GM21381 (cell line): ENCODE measurements around the gene BTBD9.
A peak's percentile ranks its signal among the peaks of the same experiment; 100 is the strongest.
"Not testable (repeated sequence)": the region's sequence is repeated elsewhere in the genome, so short reads cannot be mapped to it uniquely, and the experiment has no call there.

ENCODE experiments used
- ATAC-seq: cut with Tn5 transposase; IDR thresholded peaks from one replicate; pipeline ENCODE4 v1.9.1; 2021; ENCODE audit warnings: mild to moderate bottlenecking, moderate library complexity; ENCODE audit not compliant: unreplicated experiment

Gene BTBD9

DNA sequence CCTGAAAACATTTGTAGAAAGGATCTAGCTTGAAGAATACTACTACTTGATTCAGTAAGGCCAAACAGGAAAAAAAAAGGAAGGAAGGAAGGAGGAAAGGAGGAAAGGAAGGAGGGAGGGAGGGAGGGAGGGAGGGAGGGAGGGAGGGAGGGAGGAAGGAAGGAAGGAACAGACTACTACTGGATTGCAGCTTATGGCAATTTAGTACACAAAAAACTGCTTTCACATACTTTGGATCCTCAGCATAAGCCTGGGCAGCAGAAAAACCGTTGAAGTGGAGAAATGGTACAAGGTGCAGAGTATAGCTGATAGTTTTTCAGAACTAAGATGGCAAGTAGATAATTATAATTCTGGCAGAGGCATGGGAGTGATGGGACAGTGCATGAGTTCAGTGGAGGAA is 201.6 kb downstream of the BTBD9 start:
- ATAC-seq: no peak

DNA sequence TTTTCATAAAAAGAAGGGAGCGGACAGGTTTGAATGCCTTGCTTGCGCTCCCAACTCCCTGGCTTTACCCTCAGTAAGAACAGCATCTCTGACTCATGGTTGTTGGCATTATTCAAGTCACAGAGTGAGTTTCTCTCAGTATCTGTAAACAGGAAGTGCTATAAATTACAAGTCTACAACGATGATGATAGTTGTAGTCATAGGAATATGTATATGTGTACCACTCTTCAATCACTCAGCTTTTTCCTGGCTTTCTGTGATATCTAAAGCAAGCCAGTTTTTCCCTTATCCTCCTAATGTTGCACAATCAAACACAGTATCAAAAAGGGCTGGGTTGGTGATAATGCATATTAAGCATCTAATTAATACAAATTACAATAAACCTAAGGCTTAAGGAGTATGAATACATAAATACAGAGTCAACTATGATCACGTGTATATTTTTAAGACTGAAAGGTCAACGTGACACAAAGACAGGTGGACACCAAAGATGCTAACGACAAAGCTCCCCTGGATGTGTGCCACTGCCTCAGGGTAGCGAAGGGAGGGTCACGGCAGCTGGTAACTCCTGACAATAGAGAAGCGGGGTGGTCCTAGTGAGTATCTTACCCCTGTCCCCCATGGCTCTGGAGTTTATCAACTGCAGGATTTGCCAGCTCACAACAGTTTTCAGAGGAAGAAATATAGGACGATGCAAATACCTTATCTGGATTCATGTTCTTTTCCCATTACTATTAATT is 202.8 kb downstream of the BTBD9 start:
- ATAC-seq: no peak

DNA sequence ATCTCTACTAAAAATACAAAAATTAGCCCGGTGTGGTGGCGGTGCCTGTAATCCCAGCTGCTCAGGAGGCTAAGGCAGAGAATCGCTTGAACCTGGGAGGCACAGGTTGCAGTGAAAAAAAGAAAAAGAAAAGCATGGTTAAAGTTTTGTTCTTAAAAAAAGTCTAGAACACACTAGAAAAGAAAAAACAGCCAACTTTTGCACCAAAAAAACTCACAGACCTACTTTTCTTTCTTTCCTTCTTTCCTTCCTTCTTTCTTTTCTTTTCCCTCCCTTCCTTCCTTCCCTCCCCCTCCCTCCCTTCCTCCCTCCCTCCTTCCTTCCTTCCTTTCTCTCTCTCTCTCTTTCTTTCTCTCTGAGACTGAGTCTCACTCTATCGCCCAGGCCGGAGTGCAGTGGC is 204.4 kb downstream of the BTBD9 start:
- ATAC-seq: no peak

DNA sequence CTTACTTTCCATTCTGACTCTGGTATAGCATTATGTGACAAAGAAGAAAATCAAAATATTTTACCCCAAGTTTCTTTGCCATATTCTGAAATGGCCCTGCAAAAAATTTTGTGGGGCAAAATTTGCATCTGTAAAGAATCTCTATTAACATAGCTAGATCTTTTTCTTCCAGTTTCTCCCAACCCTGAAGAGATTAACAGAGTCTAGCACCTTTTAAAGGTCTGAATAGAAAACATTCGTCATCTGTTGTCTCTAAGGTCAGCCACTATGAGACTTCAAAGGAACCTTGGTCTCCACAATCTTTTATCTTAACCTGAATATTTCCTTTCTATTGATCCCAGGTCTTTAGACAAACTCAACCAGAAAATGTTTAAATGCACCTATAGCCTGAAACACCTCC is 205.7 kb downstream of the BTBD9 start:
- no peak for ATAC-seq

DNA sequence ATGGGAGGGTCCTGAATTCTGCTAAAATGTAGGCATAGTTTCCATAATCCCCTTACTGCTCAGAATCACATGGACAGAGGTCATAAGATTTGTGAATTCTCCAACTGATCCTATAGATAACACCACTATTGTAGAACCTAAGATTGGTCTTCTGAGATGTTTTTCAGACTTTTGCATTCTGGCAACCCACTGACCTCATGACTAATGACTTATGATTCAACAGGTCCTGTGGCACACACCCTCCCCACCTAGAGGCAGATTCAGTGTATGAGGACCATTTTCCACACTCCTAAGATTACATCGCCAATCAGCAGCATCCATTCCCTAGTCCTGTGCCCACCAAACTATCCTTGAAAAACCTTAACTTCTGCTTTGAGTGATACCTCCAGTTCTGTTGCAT is 207.2 kb downstream of the BTBD9 start:
- ATAC-seq: no peak

DNA sequence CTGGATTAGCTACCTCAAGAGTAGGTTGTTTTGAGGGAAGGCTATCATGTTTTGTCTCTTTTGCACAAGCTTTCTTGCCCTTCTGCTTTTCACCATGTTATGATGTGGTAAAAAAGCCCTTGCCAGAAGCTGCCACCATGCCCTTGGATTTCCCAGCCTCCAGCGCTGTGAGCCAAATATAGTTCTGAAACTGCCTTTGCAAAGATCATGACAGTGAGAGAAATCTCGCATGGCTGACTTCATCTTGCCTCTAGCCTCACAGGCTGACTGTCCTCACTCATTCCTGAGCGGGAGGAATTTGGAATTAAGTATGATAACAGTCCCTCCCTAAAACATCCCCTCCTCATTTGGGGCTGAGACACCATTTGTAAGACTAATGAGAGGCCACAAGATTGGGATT is 207.7 kb downstream of the BTBD9 start:
- no peak for ATAC-seq

DNA sequence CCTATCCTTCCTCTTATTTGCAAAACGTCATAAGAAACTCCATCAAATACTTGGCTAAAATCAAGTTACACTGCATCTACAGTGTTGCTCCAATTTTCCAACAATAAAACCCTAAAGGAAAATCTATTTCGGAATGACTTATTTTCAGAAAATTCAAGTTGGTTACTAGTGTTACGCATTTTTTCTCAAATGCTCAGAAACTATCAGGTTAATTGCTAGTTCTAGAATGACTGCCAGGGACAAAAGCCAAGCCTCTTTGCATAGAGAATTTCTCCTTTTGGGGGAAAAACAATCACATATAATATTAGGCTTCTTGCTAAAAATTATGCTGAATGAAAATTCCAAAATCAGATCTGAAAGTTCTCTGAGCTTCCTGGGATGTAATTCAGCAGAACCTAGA is 210.2 kb downstream of the BTBD9 start:
- ATAC-seq: no peak

DNA sequence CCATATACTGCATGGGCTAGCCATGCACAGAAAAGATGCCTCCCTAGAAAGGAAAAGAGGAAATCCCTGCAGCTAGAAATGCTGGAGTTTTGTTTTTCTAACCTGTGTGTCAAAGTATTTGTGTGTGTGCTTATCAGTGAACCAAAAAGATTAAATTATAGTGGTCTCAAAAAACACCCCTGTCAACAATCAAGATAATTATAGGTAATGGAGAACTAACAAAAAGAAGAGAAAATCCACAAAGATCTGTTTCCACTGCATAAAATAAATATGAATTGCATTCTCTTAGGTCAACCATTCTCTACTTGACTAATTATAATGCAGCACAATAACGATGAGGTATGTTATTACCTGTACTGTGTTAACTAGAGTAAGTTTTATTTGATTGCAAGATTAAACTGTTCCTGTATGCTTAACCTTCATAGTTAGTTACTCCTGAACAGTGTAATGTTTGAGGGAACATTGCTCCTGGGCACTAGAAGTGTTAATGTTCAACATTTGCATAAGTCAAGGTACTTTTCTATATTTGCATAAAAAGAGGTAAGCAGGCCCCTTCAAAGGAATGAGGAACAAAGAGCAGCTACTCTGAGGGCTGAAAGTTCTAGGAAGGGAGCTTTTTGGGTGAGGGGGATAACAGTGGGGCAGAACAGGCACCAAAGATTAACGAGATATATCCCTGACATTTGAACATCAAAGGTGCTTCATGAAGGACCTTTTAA is 212.1 kb downstream of the BTBD9 start:
- ATAC-seq: peak; percentile 58

DNA sequence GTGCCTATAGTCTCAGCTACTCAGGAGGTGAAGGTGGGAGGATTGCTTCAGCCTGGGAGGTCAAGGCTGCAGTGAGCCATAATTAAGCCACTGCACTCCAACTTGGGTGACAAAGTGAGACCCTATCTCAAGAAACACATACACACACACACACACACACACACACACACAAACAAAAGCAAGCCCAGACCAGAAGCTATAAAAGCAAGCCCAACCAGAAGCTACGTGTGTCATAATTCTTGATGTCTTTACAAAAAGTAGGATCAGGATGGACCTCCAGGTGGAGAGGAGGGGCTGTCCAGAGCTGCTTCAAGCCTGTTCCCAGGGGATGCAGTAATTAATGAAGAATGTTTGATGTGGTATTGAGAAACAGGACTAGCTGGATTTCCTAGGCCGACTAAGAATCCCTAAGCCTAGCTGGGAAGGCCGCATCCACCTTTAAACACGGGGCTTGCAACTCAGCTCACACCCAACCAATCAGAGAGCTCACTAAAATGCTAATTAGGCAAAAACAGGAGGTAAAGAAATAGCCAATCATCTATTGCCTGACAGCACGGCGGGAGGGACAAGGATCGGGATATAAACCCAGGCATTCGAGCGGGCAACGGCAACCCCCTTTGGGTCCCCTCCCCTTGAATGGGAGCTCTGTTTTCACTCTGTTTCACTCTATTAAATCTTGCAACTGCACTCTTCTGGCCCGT is 213.8 kb downstream of the BTBD9 start:
- not testable (repeated sequence) for ATAC-seq

DNA sequence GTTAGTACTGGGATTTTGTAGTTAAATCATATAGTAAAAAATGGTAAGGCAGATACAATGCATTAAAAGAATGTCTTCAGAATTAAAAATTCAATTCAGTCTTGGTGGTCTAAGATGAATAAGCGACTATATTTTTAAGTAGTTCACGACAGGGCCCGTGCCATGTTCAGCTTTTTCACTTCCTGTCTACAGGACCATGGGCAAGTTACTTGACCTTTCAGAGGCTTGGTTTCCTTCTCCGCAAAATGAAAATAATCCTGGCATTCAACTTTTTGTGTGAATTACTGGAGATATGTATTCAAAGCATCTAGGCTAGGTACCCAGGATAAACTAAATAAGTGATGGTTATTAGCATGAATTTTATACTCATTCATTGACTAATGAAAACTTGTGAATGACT is 216.0 kb downstream of the BTBD9 start:
- no peak for ATAC-seq

DNA sequence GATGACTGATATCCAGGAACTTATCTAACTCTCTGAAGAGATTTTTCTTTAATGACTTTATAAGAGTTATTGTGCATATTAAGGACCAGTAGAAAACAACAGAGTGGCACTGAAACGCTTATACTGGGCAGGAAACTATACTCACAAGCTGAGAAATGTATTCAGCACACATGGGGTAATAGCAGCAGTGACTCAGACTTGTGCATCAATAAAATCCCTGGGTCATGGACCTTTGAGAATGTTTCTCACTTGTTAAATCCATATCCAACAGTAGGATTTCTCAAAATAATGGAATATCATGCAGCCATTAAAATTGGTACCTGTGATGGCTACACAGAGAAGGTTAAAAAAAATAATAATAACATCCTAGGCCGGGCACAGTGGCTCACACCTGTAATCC is 219.5 kb downstream of the BTBD9 start:
- ATAC-seq: no peak

DNA sequence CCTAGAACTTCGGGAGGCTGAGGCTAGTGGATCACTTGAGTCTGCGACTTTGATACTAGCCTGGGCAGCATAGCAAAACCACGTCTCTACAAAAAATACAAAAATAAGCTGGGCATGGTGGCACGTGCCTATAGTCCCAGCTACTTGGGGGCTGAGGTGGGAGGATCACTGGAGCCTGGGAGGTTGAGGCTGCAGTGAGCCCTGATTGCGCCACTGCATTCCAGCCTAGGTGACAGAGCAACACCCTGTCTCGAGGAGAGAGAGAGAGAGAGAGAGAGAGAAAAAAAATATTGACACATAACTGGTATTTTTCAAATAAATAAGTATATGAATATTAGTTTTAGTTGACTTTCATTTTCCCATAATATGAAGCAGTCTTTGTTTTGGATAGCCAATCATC is 222.2 kb downstream of the BTBD9 start:
- ATAC-seq: no peak

DNA sequence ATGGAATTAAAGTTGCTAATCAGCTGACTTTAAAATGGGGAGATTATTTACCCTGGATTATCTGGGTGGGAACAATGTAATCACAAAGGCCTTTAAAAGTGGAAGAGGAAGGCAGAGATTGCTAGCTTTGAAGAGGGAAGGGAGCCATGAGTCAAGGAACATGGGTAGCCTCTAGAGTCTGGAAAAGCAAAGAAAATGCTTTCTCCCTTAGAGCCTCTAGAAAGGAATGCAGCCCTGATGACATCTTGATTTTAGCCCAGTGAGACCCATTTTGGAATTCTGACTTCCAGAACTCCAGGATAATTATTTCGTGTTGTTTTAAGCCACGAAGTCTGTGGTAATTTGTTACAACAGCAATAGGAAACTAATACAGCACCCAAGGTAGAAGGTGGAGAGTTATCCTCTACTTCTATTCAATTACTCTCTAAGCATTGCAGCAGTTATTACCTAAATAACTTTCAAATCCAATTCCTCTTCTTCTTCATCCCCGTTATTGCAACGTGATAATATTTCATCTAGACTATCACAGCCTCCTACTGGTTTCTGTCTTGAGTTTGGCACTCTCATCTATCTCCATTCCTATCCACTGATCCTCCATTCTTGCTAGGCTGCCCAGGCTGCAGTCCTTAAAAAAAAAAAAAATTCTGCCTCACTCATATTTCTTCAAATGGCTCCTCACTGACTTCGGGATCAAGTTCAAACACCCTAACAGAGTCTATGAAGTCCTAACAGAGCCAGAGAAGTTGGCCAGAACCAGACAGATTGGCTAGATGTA is 224.3 kb downstream of the BTBD9 start:
- no peak for ATAC-seq

DNA sequence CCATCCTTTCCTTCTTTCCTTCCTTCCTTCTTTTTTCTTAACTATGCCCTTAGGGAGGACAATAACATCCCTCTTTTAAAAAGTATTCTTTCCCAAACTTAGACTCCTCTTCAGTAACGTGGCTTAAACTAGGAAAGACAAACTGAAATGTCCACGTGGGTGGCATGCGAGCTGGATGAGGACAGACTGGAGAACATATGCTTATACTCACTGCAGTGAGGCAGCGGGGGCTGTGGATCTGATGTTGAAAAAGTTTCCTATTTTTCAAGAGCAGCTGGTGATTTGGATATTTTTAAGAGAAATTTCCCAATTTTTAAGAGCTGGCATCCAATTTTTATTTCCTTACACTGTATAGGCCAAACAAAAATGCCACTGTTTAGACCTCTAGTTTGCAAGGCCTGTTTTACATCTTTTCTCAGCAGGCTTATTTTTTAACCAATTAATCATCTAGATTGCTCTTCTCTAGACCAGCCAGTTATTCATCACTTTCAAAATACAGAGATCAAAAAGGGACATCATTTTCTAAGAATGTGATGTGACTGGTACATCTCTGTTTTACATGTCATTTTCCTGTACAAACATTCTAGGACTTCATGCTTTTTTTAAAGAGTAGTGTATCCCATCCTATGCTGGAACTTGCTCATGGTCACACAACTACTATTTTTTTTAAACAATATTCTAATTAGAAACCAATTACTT is 226.5 kb downstream of the BTBD9 start:
- no peak for ATAC-seq

DNA sequence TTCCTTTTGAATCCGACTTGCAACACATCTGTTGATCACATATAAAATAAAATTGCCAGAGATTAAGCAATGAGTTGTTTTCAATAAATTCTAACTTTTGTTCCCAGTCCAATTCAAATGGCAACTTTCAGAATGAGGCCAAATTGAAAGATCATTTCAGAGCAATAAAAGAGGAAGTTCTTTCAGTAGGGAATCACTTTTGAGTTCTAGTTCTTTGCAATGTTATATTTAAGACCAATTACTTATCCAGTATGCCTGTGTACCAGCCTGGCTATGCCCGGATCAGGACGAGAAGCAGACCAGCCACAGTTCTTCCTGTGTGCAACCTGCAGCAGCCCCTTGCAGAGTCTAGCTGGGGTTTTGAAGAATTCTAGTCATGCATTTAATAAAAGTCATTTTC is 232.5 kb downstream of the BTBD9 start:
- ATAC-seq: no peak

DNA sequence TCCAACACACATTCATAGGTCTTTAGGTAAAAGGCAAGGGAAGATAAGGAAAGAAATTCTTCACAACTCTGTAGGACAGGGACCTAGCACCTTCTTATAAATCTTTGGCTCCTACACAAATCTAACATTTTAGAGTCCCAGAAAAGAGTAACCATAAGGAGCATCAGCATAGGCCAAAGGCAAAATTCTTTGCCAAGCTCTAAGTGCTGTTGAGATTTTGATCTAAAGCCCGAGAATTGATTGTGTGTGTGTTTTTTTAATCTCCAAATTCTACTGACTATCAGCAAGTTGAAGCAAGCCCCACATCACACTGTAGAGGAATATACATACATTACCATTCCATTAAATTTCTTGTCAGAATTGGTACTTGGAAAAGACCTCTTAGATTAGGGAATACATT is 233.6 kb downstream of the BTBD9 start:
- ATAC-seq: no peak

DNA sequence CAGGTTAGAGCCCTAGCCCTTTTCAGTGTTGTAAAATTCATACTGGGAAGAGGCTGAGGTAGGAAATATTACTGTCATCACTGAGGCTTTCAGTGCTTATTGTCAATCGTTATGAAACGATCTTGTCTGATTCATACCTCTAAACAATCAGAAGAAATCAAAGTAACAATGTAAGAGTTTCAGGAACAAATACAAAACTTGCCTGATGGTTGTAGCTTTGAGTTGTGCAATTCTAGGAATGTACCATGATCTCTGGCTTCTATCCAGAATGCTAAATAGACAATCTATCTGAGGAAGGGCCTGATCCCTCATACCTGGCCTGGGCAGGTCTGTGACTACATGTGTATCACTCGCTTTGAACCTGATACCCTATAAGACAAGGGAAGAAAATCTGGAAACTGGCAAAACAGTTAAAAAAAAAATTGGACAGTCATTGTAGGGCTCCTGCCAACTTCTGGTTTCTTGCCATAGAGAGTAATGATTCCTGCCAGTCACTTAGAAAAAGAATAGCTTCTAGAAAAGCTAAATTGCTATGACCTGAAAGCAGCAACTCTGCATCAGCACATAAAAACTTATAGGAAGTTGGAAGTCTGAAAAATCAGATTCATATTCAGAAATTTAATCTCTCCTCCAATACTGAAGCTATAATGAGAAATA is 234.7 kb downstream of the BTBD9 start:
- no peak for ATAC-seq

DNA sequence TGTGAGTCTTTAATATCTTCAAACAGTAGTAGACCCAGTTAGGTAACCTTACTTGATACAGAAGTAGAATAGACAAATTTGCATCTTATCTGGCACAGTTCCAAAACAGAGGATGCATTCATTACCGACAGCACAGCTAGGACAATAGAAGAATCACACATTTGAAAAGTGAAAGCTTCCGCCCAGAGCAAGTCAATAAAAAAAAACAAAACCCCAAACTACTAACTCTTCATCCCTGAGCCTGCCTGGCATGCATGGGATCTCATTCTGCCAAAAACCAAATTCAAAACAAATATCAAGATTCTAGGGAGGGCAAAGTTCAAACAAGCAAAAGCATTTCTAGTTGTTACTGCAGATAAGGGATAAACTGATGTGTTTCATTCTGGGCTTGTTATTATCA is 235.4 kb downstream of the BTBD9 start:
- ATAC-seq: no peak

DNA sequence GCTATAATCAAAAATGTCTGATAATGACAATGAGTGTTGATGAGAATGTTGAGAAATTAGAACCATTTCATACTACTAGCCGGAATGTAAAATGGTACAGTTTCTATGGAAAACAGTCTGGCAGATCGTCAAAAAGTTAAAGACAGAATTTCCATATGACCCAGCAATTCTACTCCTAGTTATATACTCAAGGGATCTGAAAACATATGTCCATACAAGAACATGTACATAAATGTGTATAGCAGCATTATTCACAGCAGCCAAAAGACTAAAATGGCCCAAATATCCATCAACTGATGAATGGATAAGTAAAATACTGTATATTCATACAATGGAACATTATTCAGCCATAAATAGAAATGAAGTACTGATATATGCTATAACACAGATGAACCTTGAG is 236.2 kb downstream of the BTBD9 start:
- no peak for ATAC-seq

DNA sequence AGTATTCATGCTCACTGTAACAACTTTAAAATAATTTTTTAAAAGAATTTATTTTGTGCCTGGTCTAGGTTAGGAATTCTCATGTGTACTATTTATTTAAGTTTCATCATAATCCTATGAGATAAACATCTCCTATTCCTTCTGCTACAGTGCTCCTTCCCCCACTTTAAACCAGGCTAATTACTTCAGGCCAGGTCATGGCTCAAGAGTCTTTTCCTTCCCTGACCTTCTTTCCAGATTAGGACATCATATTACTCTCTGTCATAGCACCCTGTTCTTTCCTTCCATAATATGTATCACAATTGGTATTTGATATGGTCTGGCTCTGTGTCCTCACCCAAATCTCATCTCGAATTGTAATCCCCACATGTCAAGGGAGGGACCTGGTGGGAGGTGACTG is 239.0 kb downstream of the BTBD9 start:
- ATAC-seq: no peak
